Chondrocyte (in vitro differentiated cells): ENCODE data around the gene PHF19. TPM values are rescaled to one million over a fixed set of nuclear protein-coding genes. Genes with fewer than 3 reads are reported as not detected.
A peak's percentile ranks its signal among the peaks of the same experiment; 100 is the strongest.

Source experiments
- DNase-seq: peaks from one replicate; pipeline ENCODE4 v3.0.0; 2021; ENCODE audit warnings: mixed read lengths, low spot score
- H3K27ac Mint-ChIP-seq: one replicate; pipeline ENCODE4 v1.8.0; 2021; ENCODE audit warnings: mild to moderate bottlenecking, moderate library complexity, mixed read lengths; ENCODE audit not compliant: unreplicated experiment
- H3K27me3 Mint-ChIP-seq: 2 replicates; pipeline ENCODE4 v1.8.0; 2021; ENCODE audit warnings: low read depth, mixed read lengths
- H3K36me3 Mint-ChIP-seq: 2 replicates; pipeline ENCODE4 v1.8.0; 2021; ENCODE audit warnings: low read depth, mixed read lengths
- H3K4me1 Mint-ChIP-seq: 2 replicates; pipeline ENCODE4 v1.8.0; 2021; ENCODE audit warnings: low read depth, mild to moderate bottlenecking, mixed read lengths
- H3K4me3 Mint-ChIP-seq: one replicate; pipeline ENCODE4 v1.8.0; 2021; ENCODE audit warnings: mild to moderate bottlenecking, moderate library complexity, mixed read lengths; ENCODE audit not compliant: unreplicated experiment
- H3K9me3 Mint-ChIP-seq: 2 replicates; pipeline ENCODE4 v1.8.0; 2021; ENCODE audit warnings: low read depth, mixed read lengths
- CTCF ChIP-seq: fragments of 200-600 bp; sonication (generic); IDR thresholded peaks from 2 replicates; pipeline ENCODE4 v1.5.0; 2021; ENCODE audit warnings: antibody characterized with exemption, mild to moderate bottlenecking, moderate library complexity
- total RNA-seq: library from RNA; stranded (reverse); gene quantifications from 3 replicates; pipeline ENCODE4 v1.2.1, GENCODE V29; 2021

Gene PHF19
- total RNA-seq, 1 donor from 2014 or later, result 77.8 TPM

DNA sequence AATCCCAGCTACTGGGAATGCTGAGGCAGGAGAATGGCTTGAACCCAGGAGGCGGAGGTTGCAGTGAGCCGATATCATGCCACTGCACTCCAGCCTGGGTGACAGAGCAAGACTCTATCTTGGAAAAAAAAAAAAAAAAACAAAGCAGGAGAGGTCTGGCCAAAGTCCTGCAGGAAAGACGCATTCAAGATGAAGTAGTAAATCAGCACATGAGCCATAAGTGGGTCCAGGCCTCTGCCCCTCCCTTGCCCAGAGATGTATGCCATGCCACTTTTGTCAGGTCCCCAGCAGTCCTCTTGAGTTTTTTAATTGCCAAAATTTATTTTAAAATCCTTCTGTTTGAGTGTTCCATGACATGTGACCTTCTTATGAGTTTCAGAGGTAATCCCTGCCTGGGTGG, 8.5 kb upstream of the PHF19 start:
- no peak overlapping the region for H3K4me3 Mint-ChIP-seq
- H3K36me3 Mint-ChIP-seq, result no peaks in the 10 kb centered on the region
- H3K4me1 Mint-ChIP-seq, result peaks cover 25% of the 10 kb centered on the region
- no peak for DNase-seq
- no peaks in the 10 kb centered on the region for H3K27me3 Mint-ChIP-seq
- no peaks in the 10 kb centered on the region for H3K9me3 Mint-ChIP-seq
- no peak for TF ChIP-seq CTCF
- peak overlapping the region; percentile 43 for H3K27ac Mint-ChIP-seq

- H3K4me3 Mint-ChIP-seq, result no peak overlapping the region
- peaks cover 21% of the 10 kb centered on the region for H3K4me1 Mint-ChIP-seq
- no peaks in the 10 kb centered on the region for H3K9me3 Mint-ChIP-seq
- TF ChIP-seq CTCF, result no peak
- H3K27ac Mint-ChIP-seq, result no peak overlapping the region
- no peaks in the 10 kb centered on the region for H3K27me3 Mint-ChIP-seq
- no peak for DNase-seq
- H3K36me3 Mint-ChIP-seq, result no peaks in the 10 kb centered on the region
Observed at GRCh38 chr9:120883608-120883996, 6.6 kb upstream of the PHF19 start.

DNA sequence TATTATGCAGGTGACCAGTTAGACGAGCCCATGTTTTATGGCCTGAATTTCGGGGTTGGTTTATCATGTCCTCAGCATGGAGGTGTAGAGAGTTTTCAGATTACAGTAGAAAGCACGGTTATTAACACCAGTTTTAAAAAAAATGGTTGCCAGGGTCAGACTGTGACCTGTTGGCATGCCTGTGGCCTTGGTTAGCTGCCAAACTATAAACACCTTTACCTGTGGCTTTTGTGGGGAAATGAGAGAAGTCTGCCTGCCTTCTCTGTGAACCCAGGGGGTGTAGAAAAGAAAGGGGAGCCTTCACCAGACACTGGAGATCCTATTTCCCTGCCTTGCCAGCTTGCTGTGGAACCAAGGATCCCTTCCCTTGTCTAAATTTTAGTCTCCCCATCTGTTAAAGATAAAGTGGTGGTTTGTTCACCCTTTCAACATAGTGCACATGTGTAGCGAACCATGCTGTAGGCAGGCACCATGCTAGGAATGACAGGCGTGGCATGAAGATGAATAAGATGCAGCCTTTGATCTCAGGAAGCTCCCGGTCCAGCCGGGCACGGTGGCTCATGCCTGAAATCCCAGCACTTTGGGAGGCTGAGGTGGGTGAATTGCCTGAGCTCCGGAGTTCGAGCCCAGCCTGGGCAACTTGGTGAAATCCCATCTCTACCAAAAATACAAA, 6.1 kb upstream of the PHF19 start:
- H3K36me3 Mint-ChIP-seq, result no peaks in the 10 kb centered on the region
- no peaks in the 10 kb centered on the region for H3K9me3 Mint-ChIP-seq
- no peak for TF ChIP-seq CTCF
- peaks cover 26% of the 10 kb centered on the region for H3K4me1 Mint-ChIP-seq
- no peaks in the 10 kb centered on the region for H3K27me3 Mint-ChIP-seq
- H3K27ac Mint-ChIP-seq, result no peak overlapping the region
- no peak overlapping the region for H3K4me3 Mint-ChIP-seq
- no peak for DNase-seq

DNA sequence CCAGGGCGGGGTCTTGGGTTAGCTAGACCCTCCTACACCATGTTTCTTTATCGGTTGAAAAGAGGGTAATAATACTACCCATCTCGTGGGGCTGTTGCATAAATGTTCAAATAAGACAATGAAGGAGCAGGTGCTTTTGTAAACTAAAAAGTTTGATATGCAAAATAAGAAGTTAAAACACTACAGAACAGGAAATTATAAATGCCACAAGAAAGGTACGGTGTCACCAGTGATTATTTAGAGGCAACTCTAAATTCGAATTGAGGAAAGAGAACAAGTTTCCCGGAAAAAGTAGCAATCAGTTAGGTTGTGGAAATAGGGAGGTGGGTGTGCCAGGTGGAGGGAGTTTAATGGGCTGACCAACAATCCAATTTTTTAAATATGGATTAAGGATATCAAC, 2.5 kb upstream of the PHF19 start:
- Mint-ChIP-seq H3K4me3 (no peak overlapping the region), H3K27me3 (no peaks in the 10 kb centered on the region), H3K36me3 (peaks cover 3% of the 10 kb centered on the region), H3K27ac (no peak overlapping the region), H3K9me3 (no peaks in the 10 kb centered on the region), H3K4me1 (peaks cover 28% of the 10 kb centered on the region)
- no peak for DNase-seq
- no peak for TF ChIP-seq CTCF

GRCh38 chr9:120878188-120879130, 1.5 kb upstream of the PHF19 start:
- Mint-ChIP-seq H3K9me3 (no peaks in the 10 kb centered on the region), H3K27me3 (no peaks in the 10 kb centered on the region), H3K27ac (no peak overlapping the region), H3K36me3 (peaks cover 8% of the 10 kb centered on the region), H3K4me1 (peaks cover 38% of the 10 kb centered on the region), H3K4me3 (peak overlapping the region; percentile 83)
- no peak for DNase-seq
- no peak for TF ChIP-seq CTCF
